Stimulated activated CD4-positive, alpha-beta T cell treated with anti-CD3 and anti-CD28 coated beads, Interleukin-1b, Interleukin-23, amount 100 ng/mL, for 1 hour (primary cell): Measurements from ENCODE around the gene ALOX5.
"Not testable (repeated sequence)": the region's sequence is repeated elsewhere in the genome, so short reads cannot be mapped to it uniquely, and the experiment has no call there.

Experiments used
- DNase-seq, 2 donors: peaks; one replicate each; pipeline ENCODE4 v3.0.0-alpha.2; 2020; ENCODE audit warnings: low read depth in 2 of 2

The ALOX5 gene

DNA sequence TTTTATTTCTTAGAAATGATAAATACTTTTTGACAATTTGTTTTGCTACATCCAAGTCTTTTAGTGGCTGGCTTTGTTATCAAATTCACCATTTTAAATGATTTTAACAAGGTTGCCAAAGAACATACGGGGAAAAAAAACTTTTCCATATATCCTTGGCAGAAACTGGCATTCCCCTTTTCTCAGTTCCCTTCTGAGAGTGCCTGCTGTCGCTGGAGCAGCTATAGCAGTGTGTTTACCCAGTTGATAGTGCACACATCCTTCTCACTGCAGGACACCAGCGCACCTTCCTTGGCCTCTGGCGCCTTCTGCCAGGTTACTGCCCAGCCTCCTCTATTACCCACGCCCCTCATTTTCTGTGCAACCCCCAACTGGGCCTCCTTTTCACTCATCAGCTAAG lies 94.1 kb downstream of the ALOX5 start:
- DNase-seq = no peak

DNA sequence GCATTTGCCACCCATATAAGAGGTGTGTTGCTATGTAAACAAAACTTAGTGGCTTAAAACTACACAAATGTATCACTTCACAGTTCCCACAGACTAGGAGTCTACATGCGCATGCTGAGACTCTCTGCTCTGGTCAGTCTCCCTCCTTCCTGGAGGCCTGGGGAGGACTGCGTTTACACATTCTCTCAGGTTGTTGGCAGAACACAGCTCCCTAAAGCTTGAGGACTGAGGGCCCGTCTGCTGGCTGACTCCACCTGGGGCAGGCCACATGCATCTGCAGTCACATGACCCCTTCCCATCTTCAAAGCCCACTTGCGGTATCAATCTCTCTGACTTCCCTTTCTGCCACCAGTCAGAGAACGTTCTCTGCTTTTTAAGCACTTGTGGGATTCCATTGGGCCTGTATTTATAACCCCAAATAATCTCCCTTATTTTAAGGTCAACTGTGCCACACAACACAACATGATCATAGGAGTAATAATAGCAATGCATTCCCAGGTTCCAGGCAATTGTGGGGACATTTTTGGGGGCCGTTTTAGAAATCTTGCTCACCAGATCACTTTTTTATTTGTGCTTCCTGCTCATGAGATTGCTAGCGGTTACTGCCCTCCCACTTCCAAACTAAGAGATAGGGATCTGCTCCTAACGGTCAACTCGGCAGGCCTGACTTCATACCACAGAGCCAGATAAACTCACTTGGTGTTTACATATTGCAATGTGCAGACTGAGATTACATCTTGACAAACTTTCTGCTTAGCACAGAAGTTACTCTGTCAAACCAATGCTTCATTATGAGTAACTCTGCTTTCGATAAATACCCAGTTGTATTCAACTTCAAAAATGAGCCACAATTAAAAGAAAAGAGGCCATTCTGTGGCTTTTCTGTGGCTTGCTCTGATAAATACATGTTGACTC lies 96.3 kb downstream of the ALOX5 start:
- DNase-seq = peak in 1 of 2 donors; percentile 14

- DNase-seq = no peak
Observed at GRCh38 chr10:45471059-45471458, 97.0 kb downstream of the ALOX5 start.

DNA sequence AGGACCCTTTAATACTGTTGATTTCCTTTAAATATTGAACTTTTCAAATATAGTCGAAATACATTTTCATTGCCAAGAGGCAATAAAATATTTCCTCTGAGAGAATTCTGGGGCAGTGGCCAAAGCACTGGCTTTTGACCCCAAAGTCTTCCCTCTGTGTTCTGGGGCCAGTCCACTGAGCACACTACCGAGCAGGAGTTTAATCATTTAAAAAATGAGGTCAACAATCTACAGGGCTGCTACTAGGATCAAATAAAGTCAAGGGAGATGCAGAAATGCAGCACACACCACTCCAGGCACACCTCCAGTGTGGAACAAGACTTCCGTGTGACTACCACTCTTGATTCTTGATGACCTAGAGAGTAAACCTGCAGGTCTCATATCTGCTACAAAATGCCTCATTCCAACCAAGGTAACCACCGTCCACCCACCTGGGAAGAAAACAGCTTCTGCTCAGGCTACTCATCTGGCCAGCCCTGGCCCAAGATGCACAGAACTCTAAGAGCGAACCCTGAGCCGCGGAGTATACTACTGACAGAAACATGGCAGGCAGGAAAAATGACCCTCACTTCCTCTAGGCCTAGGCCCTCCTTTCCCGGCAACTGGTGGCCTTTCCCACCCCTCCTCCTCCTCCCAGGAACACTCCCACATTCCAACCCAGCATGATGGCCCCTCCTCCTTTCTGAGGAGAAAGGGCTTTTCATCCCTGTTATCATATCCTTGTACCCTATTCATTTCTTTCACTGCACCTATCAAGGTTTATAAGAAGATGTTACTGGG lies 97.7 kb downstream of the ALOX5 start:
- DNase-seq = no peak

DNA sequence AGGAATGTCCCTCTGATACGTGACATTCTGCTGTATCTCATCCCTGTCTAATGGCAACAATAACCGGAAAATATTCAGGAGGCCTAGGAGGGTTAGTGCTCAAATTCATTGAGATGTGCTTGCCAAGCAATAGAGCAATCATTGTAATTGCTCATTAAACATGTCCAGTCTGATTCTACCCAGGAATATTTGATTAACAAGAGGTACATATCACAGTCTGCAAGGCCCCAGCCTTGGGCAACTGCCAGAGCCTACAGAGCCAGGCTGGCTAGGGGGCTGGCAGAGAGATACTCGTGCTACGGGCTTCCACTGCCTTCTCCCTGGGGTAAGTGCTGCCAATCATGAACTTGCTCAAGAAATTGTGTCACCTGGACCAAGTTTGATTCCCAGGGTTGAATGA lies 99.1 kb downstream of the ALOX5 start:
- no peak for DNase-seq

DNA sequence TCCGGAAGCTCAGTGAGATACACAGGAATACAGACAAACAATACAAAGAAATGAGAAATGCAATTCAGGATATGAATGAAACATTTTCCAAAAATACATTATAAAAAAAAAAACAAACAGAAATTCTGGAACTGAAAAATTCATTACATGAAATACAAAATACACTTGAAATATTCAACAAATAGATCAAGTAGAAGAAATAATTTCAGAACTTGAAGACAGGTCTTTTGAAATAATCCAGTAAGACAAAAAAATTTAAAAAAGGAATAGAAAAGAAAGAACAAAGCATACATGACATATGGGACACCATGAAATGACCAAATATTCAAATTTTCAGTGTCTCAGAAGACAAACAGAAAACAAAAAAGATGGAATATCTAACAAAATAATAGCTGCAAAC lies 102.5 kb downstream of the ALOX5 start:
- no peak for DNase-seq

DNA sequence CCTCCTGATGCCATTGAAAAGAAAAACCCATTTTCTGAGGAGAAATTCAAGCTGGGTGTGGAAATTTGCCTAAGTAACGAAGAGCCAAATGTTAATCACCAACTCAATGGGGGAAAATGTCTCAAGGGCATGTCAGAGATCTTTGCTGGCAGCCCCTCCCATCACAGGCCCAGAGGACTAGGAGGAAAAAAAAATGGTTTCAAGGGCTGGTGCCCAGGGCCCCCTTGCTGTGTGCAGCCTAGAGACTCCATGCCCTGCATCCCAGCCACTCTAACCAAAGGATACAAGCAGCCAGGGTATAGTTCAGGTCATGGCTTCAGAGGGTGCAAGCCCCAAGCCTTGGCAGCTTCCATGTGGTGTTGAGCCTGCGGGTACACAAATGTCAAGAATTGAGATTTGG lies 106.3 kb downstream of the ALOX5 start:
- no peak for DNase-seq

- not testable (repeated sequence) for DNase-seq
Observed at GRCh38 chr10:45481100-45481499, 107.1 kb downstream of the ALOX5 start.

DNA sequence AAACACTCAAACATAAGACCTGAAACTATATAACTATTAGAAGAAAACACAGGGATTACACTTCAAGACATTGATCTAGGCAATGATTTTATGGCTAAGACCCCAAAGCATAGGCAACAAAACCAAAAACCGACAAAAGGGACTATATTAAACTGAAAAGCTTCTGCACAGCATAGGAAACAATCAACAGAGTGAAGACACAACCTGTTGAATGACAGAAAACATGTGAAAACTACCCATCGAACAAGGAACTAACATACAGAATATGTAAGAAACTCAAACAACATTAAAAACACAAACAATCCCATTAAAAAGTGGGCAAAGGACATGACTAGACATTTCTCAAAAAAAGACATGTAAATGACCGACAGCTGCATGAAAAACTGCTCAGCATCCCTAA lies 109.0 kb downstream of the ALOX5 start:
- DNase-seq = no peak

DNA sequence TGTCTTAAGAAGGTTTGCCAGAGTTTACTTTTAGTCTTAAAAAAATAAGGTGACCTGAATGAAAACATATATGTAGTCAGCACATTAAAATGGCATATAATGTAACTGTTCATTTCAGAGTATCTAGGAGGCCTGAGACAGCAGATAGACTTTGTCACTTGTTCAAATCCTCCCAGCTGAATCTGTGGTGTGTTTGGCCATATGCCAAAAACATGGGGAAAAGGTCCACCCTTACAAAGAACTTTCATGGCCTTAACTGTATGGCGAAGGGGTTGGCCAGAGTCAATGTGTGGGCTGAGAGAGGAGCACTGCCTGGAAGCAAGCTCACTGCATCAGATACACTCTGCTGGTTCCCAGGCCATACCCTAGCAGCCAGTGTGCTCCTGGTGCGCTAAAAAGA lies 113.7 kb downstream of the ALOX5 start:
- DNase-seq = no peak

- no peak for DNase-seq
Observed at GRCh38 chr10:45488365-45488764, 114.3 kb downstream of the ALOX5 start.

- DNase-seq = no peak
Observed at GRCh38 chr10:45490277-45490676, 116.3 kb downstream of the ALOX5 start.

- DNase-seq = no peak
Observed at GRCh38 chr10:45491061-45491460, 117.0 kb downstream of the ALOX5 start.
